ENCODE data around the gene FBXO11.

DNA sequence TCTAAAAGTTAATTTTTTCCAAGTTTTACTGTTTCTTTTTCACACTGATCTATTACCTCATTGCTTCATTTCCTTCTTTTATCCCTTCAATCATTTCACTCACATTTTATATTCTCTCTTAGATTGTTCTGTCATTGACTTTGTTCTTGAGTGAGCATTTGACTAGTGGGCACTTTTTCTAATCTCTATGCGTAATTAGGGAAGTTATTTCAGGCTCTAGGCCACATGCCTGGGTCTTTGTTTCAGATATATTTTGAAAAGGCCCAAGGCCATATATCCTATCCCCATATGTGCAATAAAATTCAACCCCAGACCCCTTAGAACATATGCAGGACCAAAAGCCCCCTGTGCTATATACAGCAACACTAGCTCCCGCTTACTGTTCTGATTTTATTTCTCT is 62.1 kb downstream of the FBXO11 start:
- TF ChIP-seq, protein P1, sequence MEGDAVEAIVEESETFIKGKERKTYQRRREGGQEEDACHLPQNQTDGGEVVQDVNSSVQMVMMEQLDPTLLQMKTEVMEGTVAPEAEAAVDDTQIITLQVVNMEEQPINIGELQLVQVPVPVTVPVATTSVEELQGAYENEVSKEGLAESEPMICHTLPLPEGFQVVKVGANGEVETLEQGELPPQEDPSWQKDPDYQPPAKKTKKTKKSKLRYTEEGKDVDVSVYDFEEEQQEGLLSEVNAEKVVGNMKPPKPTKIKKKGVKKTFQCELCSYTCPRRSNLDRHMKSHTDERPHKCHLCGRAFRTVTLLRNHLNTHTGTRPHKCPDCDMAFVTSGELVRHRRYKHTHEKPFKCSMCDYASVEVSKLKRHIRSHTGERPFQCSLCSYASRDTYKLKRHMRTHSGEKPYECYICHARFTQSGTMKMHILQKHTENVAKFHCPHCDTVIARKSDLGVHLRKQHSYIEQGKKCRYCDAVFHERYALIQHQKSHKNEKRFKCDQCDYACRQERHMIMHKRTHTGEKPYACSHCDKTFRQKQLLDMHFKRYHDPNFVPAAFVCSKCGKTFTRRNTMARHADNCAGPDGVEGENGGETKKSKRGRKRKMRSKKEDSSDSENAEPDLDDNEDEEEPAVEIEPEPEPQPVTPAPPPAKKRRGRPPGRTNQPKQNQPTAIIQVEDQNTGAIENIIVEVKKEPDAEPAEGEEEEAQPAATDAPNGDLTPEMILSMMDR (IDR thresholded peaks at IDR 0.05), result no peak
- no peak for TF ChIP-seq EZH2phosphoT487 (IDR thresholded peaks at IDR 0.05)
